Parathyroid adenoma (tissue), 2 donors: ENCODE results near the gene HSD17B8.

ENCODE experiments used
- H2AFZ ChIP-seq: fragments of 300-600 bp; sonication (generic); one replicate; pipeline ENCODE4 v1.7.0; 2017; ENCODE audit warnings: antibody characterized with exemption, mild to moderate bottlenecking
- H3K27ac ChIP-seq: fragments of 300-600 bp; sonication (generic); one replicate; pipeline ENCODE4 v1.7.0; 2017
- H3K27me3 ChIP-seq: fragments of 300-600 bp; sonication (generic); one replicate; pipeline ENCODE4 v1.7.0; 2017; ENCODE audit warnings: low read length; ENCODE audit not compliant: control insufficient read depth, insufficient read depth
- H3K36me3 ChIP-seq: fragments of 300-600 bp; sonication (generic); one replicate; pipeline ENCODE4 v1.7.0; 2017; ENCODE audit warnings: low read length; ENCODE audit not compliant: control insufficient read depth, insufficient read depth
- H3K4me1 ChIP-seq: fragments of 300-600 bp; sonication (generic); one replicate; pipeline ENCODE4 v1.7.0; 2017; ENCODE audit warnings: control low read depth
- H3K4me2 ChIP-seq: fragments of 300-600 bp; sonication (generic); one replicate; pipeline ENCODE4 v1.7.0; 2017; ENCODE audit warnings: low read length
- H3K4me3 ChIP-seq: fragments of 300-600 bp; sonication (generic); one replicate; pipeline ENCODE4 v1.7.0; 2017; ENCODE audit warnings: low read depth, low read length
- H3K79me2 ChIP-seq: fragments of 300-600 bp; sonication (generic); one replicate; pipeline ENCODE4 v1.7.0; 2017; ENCODE audit warnings: control low read depth
- H3K9ac ChIP-seq: fragments of 300-600 bp; sonication (generic); one replicate; pipeline ENCODE4 v1.7.0; 2017; ENCODE audit warnings: mild to moderate bottlenecking
- H3K9me3 ChIP-seq: fragments of 300-600 bp; sonication (generic); one replicate; pipeline ENCODE4 v1.7.0; 2017; ENCODE audit warnings: low read length; ENCODE audit not compliant: control insufficient read depth
- TF ChIP-seq, protein P1 (sequence below): fragments of 300-600 bp; sonication (generic); IDR thresholded peaks from one replicate; pipeline ENCODE4 v1.7.0; 2017; ENCODE audit warnings: antibody characterized with exemption, mild to moderate bottlenecking
- donor health status: primary hyperparathyroidism.

Gene HSD17B8

GRCh38 chr6:33204415-33205190, at the start of gene HSD17B8:
TSS of gene HSD17B8 (plus strand) at chr6:33204655. CDS start at chr6:33204669, 14 bp downstream.
- peak within 1 kb of the TSS; percentile 95 for H3K27ac ChIP-seq
- H3K79me2 ChIP-seq, result peaks cover 34% of the 10 kb centered on the region
- peak within 1 kb of the TSS; percentile 97 for H3K4me2 ChIP-seq
- H3K27me3 ChIP-seq, result no peaks in the 10 kb centered on the region
- H2AFZ ChIP-seq, result peak within 1 kb of the TSS; percentile 94
- no peaks in the 10 kb centered on the region for H3K36me3 ChIP-seq
- peaks cover 27% of the 10 kb centered on the region for H3K4me1 ChIP-seq
- peak within 1 kb of the TSS; percentile 95 for H3K4me3 ChIP-seq
- peak within 1 kb of the TSS; percentile 85 for H3K9ac ChIP-seq
- no peaks in the 10 kb centered on the region for H3K9me3 ChIP-seq
- TF ChIP-seq, protein P1, sequence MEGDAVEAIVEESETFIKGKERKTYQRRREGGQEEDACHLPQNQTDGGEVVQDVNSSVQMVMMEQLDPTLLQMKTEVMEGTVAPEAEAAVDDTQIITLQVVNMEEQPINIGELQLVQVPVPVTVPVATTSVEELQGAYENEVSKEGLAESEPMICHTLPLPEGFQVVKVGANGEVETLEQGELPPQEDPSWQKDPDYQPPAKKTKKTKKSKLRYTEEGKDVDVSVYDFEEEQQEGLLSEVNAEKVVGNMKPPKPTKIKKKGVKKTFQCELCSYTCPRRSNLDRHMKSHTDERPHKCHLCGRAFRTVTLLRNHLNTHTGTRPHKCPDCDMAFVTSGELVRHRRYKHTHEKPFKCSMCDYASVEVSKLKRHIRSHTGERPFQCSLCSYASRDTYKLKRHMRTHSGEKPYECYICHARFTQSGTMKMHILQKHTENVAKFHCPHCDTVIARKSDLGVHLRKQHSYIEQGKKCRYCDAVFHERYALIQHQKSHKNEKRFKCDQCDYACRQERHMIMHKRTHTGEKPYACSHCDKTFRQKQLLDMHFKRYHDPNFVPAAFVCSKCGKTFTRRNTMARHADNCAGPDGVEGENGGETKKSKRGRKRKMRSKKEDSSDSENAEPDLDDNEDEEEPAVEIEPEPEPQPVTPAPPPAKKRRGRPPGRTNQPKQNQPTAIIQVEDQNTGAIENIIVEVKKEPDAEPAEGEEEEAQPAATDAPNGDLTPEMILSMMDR, result no peak

DNA sequence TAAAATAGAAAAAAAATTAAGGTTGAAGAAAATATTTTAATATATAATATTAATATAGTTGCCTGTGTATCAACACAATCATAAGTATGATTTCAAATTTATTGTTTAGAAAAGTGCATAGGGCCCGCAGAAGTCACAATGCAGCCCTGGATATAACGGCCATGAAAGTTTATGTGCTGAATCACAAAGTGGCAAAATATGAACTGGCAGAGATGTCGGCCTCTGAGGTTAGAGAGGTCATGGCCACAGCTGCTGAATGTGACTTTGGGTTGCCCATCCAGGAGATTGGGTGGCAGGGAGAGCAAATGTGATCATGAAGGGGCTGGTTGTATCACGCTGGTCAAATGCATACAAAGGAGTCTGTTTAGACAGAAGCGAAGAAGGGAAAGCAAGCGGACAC, 47.9 kb upstream of the HSD17B8 start:
- Histone ChIP-seq H3K4me1 (peaks cover 5% of the 10 kb centered on the region), H3K9me3 (no peaks in the 10 kb centered on the region), H3K27me3 (no peaks in the 10 kb centered on the region), H3K79me2 (no peaks in the 10 kb centered on the region), H3K4me3 (no peak overlapping the region), H3K9ac (no peak overlapping the region), H3K27ac (no peak overlapping the region), H3K36me3 (no peaks in the 10 kb centered on the region), H2AFZ (no peak overlapping the region), H3K4me2 (no peak overlapping the region)
- TF ChIP-seq, protein P1, result no peak

DNA sequence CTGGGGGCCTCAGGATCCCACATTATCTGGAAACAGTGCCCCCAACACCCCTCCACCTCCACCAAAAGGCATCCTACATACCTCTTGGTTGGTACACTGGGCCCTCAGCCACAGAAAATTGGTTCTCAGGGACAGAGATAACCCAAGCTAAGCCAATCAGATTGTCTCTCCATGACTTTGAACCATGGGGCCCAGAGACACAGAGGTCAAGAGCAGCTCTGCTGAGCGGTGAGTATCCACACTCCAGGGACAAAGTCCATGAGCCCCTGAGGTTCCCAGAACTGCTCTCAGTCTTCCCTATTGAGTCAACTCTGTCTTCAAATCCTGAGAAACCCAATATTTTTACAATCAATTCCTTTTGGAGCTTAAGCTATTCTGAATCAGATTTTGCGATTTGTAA, 47.5 kb upstream of the HSD17B8 start:
- TF ChIP-seq, protein P1, result no peak
- Histone ChIP-seq H3K4me2 (no peak overlapping the region), H3K9ac (no peak overlapping the region), H2AFZ (no peak overlapping the region), H3K79me2 (no peaks in the 10 kb centered on the region), H3K4me3 (no peak overlapping the region), H3K4me1 (peaks cover 5% of the 10 kb centered on the region), H3K9me3 (no peaks in the 10 kb centered on the region), H3K27ac (no peak overlapping the region), H3K27me3 (no peaks in the 10 kb centered on the region), H3K36me3 (no peaks in the 10 kb centered on the region)

DNA sequence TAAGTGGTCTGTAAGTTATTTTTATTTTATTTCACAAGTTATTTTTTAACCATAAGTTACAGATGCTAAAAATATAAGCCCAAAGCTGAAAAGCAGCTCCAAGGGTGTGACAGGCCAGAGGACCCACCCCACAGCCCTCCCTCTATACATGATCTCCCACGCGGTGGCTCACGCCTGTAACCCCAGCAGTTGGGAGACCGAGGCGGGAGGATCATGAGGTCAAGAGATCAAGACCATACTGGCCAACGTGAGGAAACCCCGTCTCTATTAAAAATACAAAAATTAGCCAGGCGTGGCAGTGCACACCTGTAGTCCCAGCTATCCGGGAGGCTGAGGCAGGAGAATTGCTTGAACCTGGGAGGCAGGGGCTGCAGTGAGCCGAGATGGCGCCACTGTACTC, 44.4 kb upstream of the HSD17B8 start:
- H3K27ac ChIP-seq, result no peak overlapping the region
- H3K4me1 ChIP-seq, result peaks cover 2% of the 10 kb centered on the region
- H3K9ac ChIP-seq, result no peak overlapping the region
- no peaks in the 10 kb centered on the region for H3K27me3 ChIP-seq
- H3K36me3 ChIP-seq, result no peaks in the 10 kb centered on the region
- TF ChIP-seq, protein P1, result no peak
- H2AFZ ChIP-seq, result no peak overlapping the region
- no peaks in the 10 kb centered on the region for H3K79me2 ChIP-seq
- no peak overlapping the region for H3K4me2 ChIP-seq
- H3K4me3 ChIP-seq, result no peak overlapping the region
- H3K9me3 ChIP-seq, result no peaks in the 10 kb centered on the region
